ENCODE results near the gene APOLD1. TPM values are rescaled to one million over a fixed set of nuclear protein-coding genes. Genes with fewer than 3 reads are reported as not detected.

Gene APOLD1
- total and polyA plus RNA-seq, 2 of the 8 experiments (the other 6 are each of a cell fraction or from before 2014, with no cell fraction given): 0.12 to 0.71 TPM

DNA sequence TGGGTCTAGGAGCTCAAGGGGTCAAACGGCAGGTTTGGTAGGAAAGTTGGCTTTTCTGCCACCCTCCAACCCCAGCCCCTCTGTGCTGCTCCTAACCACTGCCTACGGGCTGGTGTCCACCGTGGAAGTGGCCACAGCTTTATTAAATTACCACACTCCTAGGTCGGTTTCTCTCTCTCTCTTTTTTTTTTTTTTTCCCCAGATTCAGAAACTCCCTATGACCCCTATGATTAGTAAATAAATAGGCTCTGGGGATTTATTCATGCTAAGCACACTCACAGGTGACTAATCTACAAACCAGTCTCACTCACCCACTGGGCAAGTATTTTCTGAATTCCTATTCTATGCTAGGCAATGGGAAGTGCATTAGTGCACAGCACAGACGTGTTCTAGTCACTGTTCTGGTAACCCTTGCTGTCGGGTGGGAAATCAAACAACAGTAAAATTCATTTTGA is 19.0 kb downstream of the APOLD1 start (continued):
- TF ChIP-seq, protein P1, sequence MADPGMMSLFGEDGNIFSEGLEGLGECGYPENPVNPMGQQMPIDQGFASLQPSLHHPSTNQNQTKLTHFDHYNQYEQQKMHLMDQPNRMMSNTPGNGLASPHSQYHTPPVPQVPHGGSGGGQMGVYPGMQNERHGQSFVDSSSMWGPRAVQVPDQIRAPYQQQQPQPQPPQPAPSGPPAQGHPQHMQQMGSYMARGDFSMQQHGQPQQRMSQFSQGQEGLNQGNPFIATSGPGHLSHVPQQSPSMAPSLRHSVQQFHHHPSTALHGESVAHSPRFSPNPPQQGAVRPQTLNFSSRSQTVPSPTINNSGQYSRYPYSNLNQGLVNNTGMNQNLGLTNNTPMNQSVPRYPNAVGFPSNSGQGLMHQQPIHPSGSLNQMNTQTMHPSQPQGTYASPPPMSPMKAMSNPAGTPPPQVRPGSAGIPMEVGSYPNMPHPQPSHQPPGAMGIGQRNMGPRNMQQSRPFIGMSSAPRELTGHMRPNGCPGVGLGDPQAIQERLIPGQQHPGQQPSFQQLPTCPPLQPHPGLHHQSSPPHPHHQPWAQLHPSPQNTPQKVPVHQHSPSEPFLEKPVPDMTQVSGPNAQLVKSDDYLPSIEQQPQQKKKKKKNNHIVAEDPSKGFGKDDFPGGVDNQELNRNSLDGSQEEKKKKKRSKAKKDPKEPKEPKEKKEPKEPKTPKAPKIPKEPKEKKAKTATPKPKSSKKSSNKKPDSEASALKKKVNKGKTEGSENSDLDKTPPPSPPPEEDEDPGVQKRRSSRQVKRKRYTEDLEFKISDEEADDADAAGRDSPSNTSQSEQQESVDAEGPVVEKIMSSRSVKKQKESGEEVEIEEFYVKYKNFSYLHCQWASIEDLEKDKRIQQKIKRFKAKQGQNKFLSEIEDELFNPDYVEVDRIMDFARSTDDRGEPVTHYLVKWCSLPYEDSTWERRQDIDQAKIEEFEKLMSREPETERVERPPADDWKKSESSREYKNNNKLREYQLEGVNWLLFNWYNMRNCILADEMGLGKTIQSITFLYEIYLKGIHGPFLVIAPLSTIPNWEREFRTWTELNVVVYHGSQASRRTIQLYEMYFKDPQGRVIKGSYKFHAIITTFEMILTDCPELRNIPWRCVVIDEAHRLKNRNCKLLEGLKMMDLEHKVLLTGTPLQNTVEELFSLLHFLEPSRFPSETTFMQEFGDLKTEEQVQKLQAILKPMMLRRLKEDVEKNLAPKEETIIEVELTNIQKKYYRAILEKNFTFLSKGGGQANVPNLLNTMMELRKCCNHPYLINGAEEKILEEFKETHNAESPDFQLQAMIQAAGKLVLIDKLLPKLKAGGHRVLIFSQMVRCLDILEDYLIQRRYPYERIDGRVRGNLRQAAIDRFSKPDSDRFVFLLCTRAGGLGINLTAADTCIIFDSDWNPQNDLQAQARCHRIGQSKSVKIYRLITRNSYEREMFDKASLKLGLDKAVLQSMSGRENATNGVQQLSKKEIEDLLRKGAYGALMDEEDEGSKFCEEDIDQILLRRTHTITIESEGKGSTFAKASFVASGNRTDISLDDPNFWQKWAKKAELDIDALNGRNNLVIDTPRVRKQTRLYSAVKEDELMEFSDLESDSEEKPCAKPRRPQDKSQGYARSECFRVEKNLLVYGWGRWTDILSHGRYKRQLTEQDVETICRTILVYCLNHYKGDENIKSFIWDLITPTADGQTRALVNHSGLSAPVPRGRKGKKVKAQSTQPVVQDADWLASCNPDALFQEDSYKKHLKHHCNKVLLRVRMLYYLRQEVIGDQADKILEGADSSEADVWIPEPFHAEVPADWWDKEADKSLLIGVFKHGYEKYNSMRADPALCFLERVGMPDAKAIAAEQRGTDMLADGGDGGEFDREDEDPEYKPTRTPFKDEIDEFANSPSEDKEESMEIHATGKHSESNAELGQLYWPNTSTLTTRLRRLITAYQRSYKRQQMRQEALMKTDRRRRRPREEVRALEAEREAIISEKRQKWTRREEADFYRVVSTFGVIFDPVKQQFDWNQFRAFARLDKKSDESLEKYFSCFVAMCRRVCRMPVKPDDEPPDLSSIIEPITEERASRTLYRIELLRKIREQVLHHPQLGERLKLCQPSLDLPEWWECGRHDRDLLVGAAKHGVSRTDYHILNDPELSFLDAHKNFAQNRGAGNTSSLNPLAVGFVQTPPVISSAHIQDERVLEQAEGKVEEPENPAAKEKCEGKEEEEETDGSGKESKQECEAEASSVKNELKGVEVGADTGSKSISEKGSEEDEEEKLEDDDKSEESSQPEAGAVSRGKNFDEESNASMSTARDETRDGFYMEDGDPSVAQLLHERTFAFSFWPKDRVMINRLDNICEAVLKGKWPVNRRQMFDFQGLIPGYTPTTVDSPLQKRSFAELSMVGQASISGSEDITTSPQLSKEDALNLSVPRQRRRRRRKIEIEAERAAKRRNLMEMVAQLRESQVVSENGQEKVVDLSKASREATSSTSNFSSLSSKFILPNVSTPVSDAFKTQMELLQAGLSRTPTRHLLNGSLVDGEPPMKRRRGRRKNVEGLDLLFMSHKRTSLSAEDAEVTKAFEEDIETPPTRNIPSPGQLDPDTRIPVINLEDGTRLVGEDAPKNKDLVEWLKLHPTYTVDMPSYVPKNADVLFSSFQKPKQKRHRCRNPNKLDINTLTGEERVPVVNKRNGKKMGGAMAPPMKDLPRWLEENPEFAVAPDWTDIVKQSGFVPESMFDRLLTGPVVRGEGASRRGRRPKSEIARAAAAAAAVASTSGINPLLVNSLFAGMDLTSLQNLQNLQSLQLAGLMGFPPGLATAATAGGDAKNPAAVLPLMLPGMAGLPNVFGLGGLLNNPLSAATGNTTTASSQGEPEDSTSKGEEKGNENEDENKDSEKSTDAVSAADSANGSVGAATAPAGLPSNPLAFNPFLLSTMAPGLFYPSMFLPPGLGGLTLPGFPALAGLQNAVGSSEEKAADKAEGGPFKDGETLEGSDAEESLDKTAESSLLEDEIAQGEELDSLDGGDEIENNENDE (IDR thresholded peaks at IDR 0.05; ENCODE audit: insufficient replicate concordance, low read length): no peak
- no peak for TF ChIP-seq TAF7 (optimal IDR thresholded peaks at IDR 0.05; ENCODE audit: borderline replicate concordance, low read depth, low read length)
- TF ChIP-seq POU5F1 (IDR thresholded peaks at IDR 0.05; ENCODE audit: low read depth, low read length): no peak
- no peak for TF ChIP-seq CTBP2 (IDR thresholded peaks at IDR 0.05; ENCODE audit: borderline replicate concordance, insufficient read depth, insufficient read length, low read length)
- no peak for TF ChIP-seq RBBP5 (IDR thresholded peaks at IDR 0.05; ENCODE audit: borderline replicate concordance, low read depth, low read length)
- no peak for TF ChIP-seq RNF2 (IDR thresholded peaks at IDR 0.05; ENCODE audit: borderline replicate concordance, low read depth, low read length, missing control alignments, poor library complexity, severe bottlenecking)
- TF ChIP-seq CEBPB (IDR thresholded peaks at IDR 0.05; ENCODE audit: low read depth, low read length): no peak
- TF ChIP-seq EZH2 (IDR thresholded peaks at IDR 0.05; ENCODE audit: low read depth, low read length, severe bottlenecking): no peak
- TF ChIP-seq BACH1 (IDR thresholded peaks at IDR 0.05; ENCODE audit: low read length): no peak
- TF ChIP-seq KDM1A (IDR thresholded peaks at IDR 0.05; ENCODE audit: borderline replicate concordance, low read length): no peak
- no peak for TF ChIP-seq TBP (IDR thresholded peaks at IDR 0.05; ENCODE audit: low read depth, low read length)

All from H1 (cell line).